SK-N-SH (cell line): Measurements from ENCODE around the gene CLK2. TPM values are rescaled to one million over a fixed set of nuclear protein-coding genes. Genes with fewer than 3 reads are reported as not detected.

Experiments
- CTCF ChIA-PET: fragments of 300-600, 350-600 bp; formaldehyde crosslinking; extraction: SDS; loops from one replicate; lab custom pipeline; 2021; lab: Yijun Ruan, JAX
- POLR2A ChIA-PET: fragments of 350-600 bp; sonication (Branson Sonifier 250); formaldehyde crosslinking; extraction: SDS; loops from one replicate; lab custom pipeline; 2020; ENCODE audit warnings: antibody characterized with exemption, inconsistent platforms; lab: Yijun Ruan, JAX
- DNase-seq: peaks from one replicate; pipeline ENCODE4 v3.0.0; 2012
- H2AFZ ChIP-seq: fragments of 200-600 bp; sonication (generic); 2 replicates; pipeline ENCODE4 v1.8.1; 2016; ENCODE audit warnings: antibody characterized with exemption, mild to moderate bottlenecking, low read depth
- H3F3A ChIP-seq: fragments of 200-600 bp; sonication (generic); replicated peaks from 2 replicates; pipeline ENCODE3; 2016; ENCODE audit warnings: antibody characterized with exemption, mild to moderate bottlenecking; ENCODE audit not compliant: insufficient read depth
- H3K27ac ChIP-seq, 2 experiments: fragments of 200-500 bp in 1 of 2; fragments of 200-600 bp in 1 of 2; sonication (Bioruptor generic) in 1 of 2; sonication (generic), shearing (Covaris generic) in 1 of 2; 2 replicates each; pipeline versions ENCODE4 v1.5.1 to v1.6.1; 2014 to 2016; ENCODE audit warnings: low read depth in 2 of 2, inconsistent platforms in 1 of 2, low read length in 1 of 2, mild to moderate bottlenecking in 1 of 2, mixed read lengths in 1 of 2
- H3K27me3 ChIP-seq: fragments of 200-600 bp; sonication (generic), shearing (Covaris generic); 2 replicates; pipeline ENCODE4 v1.6.1; 2016; ENCODE audit warnings: mixed run types; ENCODE audit not compliant: insufficient read depth
- H3K36me3 ChIP-seq, 2 experiments: fragments of 200-500 bp in 1 of 2; fragments of 200-600 bp in 1 of 2; sonication (Bioruptor generic) in 1 of 2; sonication (generic) in 1 of 2; replicated peaks in 1 of 2; 2 replicates each; pipeline versions ENCODE3 to v1.5.1; 2014 to 2016; ENCODE audit warnings: low read length in 1 of 2, mild to moderate bottlenecking in 1 of 2; ENCODE audit not compliant: insufficient read depth in 2 of 2, control insufficient read depth in 1 of 2
- H3K4me1 ChIP-seq, 2 experiments: fragments of 200-500 bp in 1 of 2; fragments of 200-600 bp in 1 of 2; sonication (Bioruptor generic) in 1 of 2; sonication (generic), shearing (Covaris generic) in 1 of 2; 2 replicates each; pipeline versions ENCODE4 v1.5.1 to v1.6.1; 2014 to 2016; ENCODE audit warnings: low read depth in 1 of 2, low read length in 1 of 2, mixed run types in 1 of 2; ENCODE audit not compliant: insufficient read depth in 2 of 2, control insufficient read depth in 1 of 2
- H3K4me2 ChIP-seq: fragments of 200-600 bp; sonication (generic), shearing (Covaris generic); 2 replicates; pipeline ENCODE4 v1.6.1; 2017; ENCODE audit warnings: mixed run types
- H3K4me3 ChIP-seq, 2 experiments: fragments of 200-500 bp in 1 of 2; fragments of 200-600 bp in 1 of 2; sonication (Bioruptor generic) in 1 of 2; sonication (generic), shearing (Covaris generic) in 1 of 2; 2 replicates each; pipeline versions ENCODE4 v1.5.1 to v1.8.1; 2014 to 2016; ENCODE audit warnings: low read depth in 2 of 2, inconsistent platforms in 1 of 2, low read length in 1 of 2, mild to moderate bottlenecking in 1 of 2, mixed read lengths in 1 of 2, moderate library complexity in 1 of 2
- H3K79me2 ChIP-seq: fragments of 200-600 bp; sonication (generic); 2 replicates; pipeline ENCODE4 v1.8.1; 2017; ENCODE audit warnings: mild to moderate bottlenecking; ENCODE audit not compliant: insufficient read depth
- H3K9ac ChIP-seq: fragments of 200-600 bp; sonication (generic); 2 replicates; pipeline ENCODE4 v1.6.1; 2017; ENCODE audit warnings: mixed run types
- H3K9me2 ChIP-seq: fragments of 200-600 bp; sonication (generic); 2 replicates; pipeline ENCODE4 v1.6.1; 2017; ENCODE audit warnings: mixed run types
- H3K9me3 ChIP-seq: fragments of 200-600 bp; sonication (generic); 2 replicates; pipeline ENCODE4 v1.6.1; 2017; ENCODE audit warnings: mixed run types, mild to moderate bottlenecking, moderate library complexity
- H4K20me1 ChIP-seq: fragments of 200-600 bp; sonication (generic); 2 replicates; pipeline ENCODE4 v1.6.1; 2017; ENCODE audit warnings: mild to moderate bottlenecking, mixed run types; ENCODE audit not compliant: insufficient read depth
- CHD2 ChIP-seq: fragments of 150-350 bp; IDR thresholded peaks from 2 replicates; pipeline ENCODE4 v1.6.1; 2018; ENCODE audit warnings: low read length; ENCODE audit not compliant: partially characterized antibody
- EZH2phosphoT487 ChIP-seq: fragments of 200-600 bp; sonication (generic); IDR thresholded peaks from 2 replicates; pipeline ENCODE4 v1.6.1; 2017; ENCODE audit warnings: low read depth, mixed run types, mild to moderate bottlenecking, antibody characterized with exemption, moderate library complexity, borderline replicate concordance
- FOSL2 ChIP-seq: IDR thresholded peaks from 2 replicates; pipeline ENCODE4 v1.4.0; 2012; ENCODE audit warnings: low read depth, mild to moderate bottlenecking, moderate library complexity, borderline replicate concordance
- FOXJ3 ChIP-seq: sonication (generic); formaldehyde crosslinking; IDR thresholded peaks from 2 replicates; pipeline ENCODE4 v1.5.1; 2020; ENCODE audit warnings: mild to moderate bottlenecking, missing genetic modification reagents
- GABPA ChIP-seq: IDR thresholded peaks from 2 replicates; pipeline ENCODE4 v1.4.0; 2012; ENCODE audit warnings: low read depth, mild to moderate bottlenecking
- IRF3 ChIP-seq: fragments of 150-350 bp; IDR thresholded peaks from 2 replicates; pipeline ENCODE4 v1.6.1; 2016; ENCODE audit warnings: mild to moderate bottlenecking, low read depth, low read length
- JUND ChIP-seq: IDR thresholded peaks from 2 replicates; pipeline ENCODE4 v1.4.0; 2012
- MEF2A ChIP-seq: IDR thresholded peaks from 2 replicates; pipeline ENCODE4 v1.4.0; 2012; ENCODE audit warnings: low read depth, borderline replicate concordance
- PBX3 ChIP-seq: IDR thresholded peaks from 2 replicates; pipeline ENCODE4; 2012
- RCOR1 ChIP-seq: fragments of 150-350 bp; IDR thresholded peaks from 2 replicates; pipeline ENCODE4 v1.6.1; 2017; ENCODE audit warnings: antibody characterized with exemption, low read length
- RFX5 ChIP-seq: IDR thresholded peaks from 2 replicates; pipeline ENCODE4 v1.6.1; 2012; ENCODE audit warnings: mild to moderate bottlenecking, improper control_type of control experiment, low read length
- SMC3 ChIP-seq: IDR thresholded peaks from 2 replicates; pipeline ENCODE4 v1.6.1; 2012; ENCODE audit warnings: low read depth, low read length, improper control_type of control experiment
- TAF1 ChIP-seq: IDR thresholded peaks from 2 replicates; pipeline ENCODE4 v1.6.1; 2012; ENCODE audit warnings: low read depth, mild to moderate bottlenecking, low read length, moderate library complexity, borderline replicate concordance
- TCF12 ChIP-seq: IDR thresholded peaks from 2 replicates; pipeline ENCODE4 v1.4.0; 2012
- TEAD4 ChIP-seq: IDR thresholded peaks from 2 replicates; pipeline ENCODE4 v1.4.0; 2012; ENCODE audit warnings: mild to moderate bottlenecking, borderline replicate concordance; ENCODE audit not compliant: insufficient read depth
- USF1 ChIP-seq: IDR thresholded peaks from 2 replicates; pipeline ENCODE4 v1.4.0; 2012; ENCODE audit warnings: low read depth, borderline replicate concordance
- ZBTB33 ChIP-seq: IDR thresholded peaks from 2 replicates; pipeline ENCODE4 v1.4.0; 2012; ENCODE audit warnings: low read depth, borderline replicate concordance
- WGBS: methylation state at CpG from one replicate; pipeline ENCODE4 v1.1.6; 2017; ENCODE audit warnings: low lambda C conversion rate; 5-methylcytosine and 5-hydroxymethylcytosine counted together
- polyA plus RNA-seq, 3 experiments: library from polyadenylated mRNA; depleted of rRNA; stranded (reverse); fragments of >200 nt; gene quantifications; 2 replicates each; pipeline ENCODE4 v1.2.3, GENCODE V29; 2012

Gene CLK2
- polyA plus RNA-seq, 1 of the 3 experiments (the other 2 are of a cell fraction): 76.7 TPM

- H2AFZ ChIP-seq: no peak overlapping the region
- H3K4me3 ChIP-seq: no peak overlapping the region
- ChIA-PET POLR2A (no interaction called here), CTCF (interaction anchor here (0.8 to 1.3 kb wide), 2 partner anchors 11 to 26 kb away, joined by 3 to 6 read pairs; partner anchors contain the start of gene FDPS)
- no peaks in the 10 kb centered on the region for H3K4me1 ChIP-seq
- H3K9me3 ChIP-seq: no peaks in the 10 kb centered on the region
- H3F3A ChIP-seq: no peaks in the 10 kb centered on the region
- no peak overlapping the region for H3K4me2 ChIP-seq
- no peaks in the 10 kb centered on the region for H3K79me2 ChIP-seq
- H3K9ac ChIP-seq: no peak overlapping the region
- H3K36me3 ChIP-seq: no peaks in the 10 kb centered on the region
- no peak for DNase-seq
- H4K20me1 ChIP-seq: no peaks in the 10 kb centered on the region
- TF ChIP-seq JUND: no peak
- 83% methylated on average over 7 of the region's 7 CpGs for WGBS
- H3K27ac ChIP-seq: no peak overlapping the region
- no peaks in the 10 kb centered on the region for H3K27me3 ChIP-seq
- H3K9me2 ChIP-seq: no peaks in the 10 kb centered on the region
Measured at GRCh38 chr1:155297384-155297783, 24.1 kb upstream of the CLK2 start.

- Histone ChIP-seq H3K27me3 (no peaks in the 10 kb centered on the region), H3K27ac (no peak overlapping the region), H3K4me1 (no peaks in the 10 kb centered on the region), H4K20me1 (no peaks in the 10 kb centered on the region), H3K4me2 (no peak overlapping the region), H3K9me3 (no peaks in the 10 kb centered on the region), H3F3A (no peaks in the 10 kb centered on the region), H3K9me2 (no peaks in the 10 kb centered on the region), H3K36me3 (no peaks in the 10 kb centered on the region), H3K79me2 (no peaks in the 10 kb centered on the region), H2AFZ (no peak overlapping the region), H3K9ac (no peak overlapping the region), H3K4me3 (no peak overlapping the region)
- TF ChIP-seq MEF2A (no peak), SMC3 (no peak), FOSL2 (no peak), FOXJ3 (CRISPR knock-in tag) (no peak)
- no peak for DNase-seq
- WGBS: 67% methylated on average over 3 of the region's 3 CpGs
- ChIA-PET POLR2A (no interaction called here), CTCF (interaction anchor here (1.3 kb wide), 1 partner anchor 11 kb away, joined by 6 read pairs; the partner anchor contains the start of gene FDPS)
Measured at GRCh38 chr1:155296661-155297060, 23.4 kb upstream of the CLK2 start.

- no peak for DNase-seq
- no peaks in the 10 kb centered on the region for H3K9me2 ChIP-seq
- H3K27ac ChIP-seq: no peak overlapping the region
- no peaks in the 10 kb centered on the region for H3F3A ChIP-seq
- H3K9me3 ChIP-seq: no peaks in the 10 kb centered on the region
- H4K20me1 ChIP-seq: no peaks in the 10 kb centered on the region
- H3K36me3 ChIP-seq: no peaks in the 10 kb centered on the region
- H3K4me2 ChIP-seq: no peak overlapping the region
- ChIA-PET POLR2A (no interaction called here), CTCF (interaction anchor here (0.9 kb wide), 1 partner anchor 12 kb away, joined by 3 read pairs; no protein-coding TSS in a partner anchor)
- H3K4me1 ChIP-seq: no peaks in the 10 kb centered on the region
- 80% methylated on average over 5 of the region's 7 CpGs for WGBS
- H2AFZ ChIP-seq: no peak overlapping the region
- H3K27me3 ChIP-seq: no peaks in the 10 kb centered on the region
- no peak overlapping the region for H3K9ac ChIP-seq
- no peak overlapping the region for H3K4me3 ChIP-seq
- TF ChIP-seq RFX5: no peak
- no peak for TF ChIP-seq IRF3
- no peak for TF ChIP-seq RCOR1
- TF ChIP-seq MEF2A: no peak
- TF ChIP-seq ZBTB33: no peak
- TF ChIP-seq TEAD4: no peak
- no peak for TF ChIP-seq TAF1
- no peak for TF ChIP-seq GABPA
- TF ChIP-seq TCF12: no peak
- no peak for TF ChIP-seq USF1
- no peak for TF ChIP-seq PBX3
- no peak for TF ChIP-seq EZH2phosphoT487
- no peak for TF ChIP-seq CHD2
- no peaks in the 10 kb centered on the region for H3K79me2 ChIP-seq
Measured at GRCh38 chr1:155295942-155296267, 22.6 kb upstream of the CLK2 start.
